ENCODE data around the gene ETV3. TPM values are rescaled to one million over a fixed set of nuclear protein-coding genes. Genes with fewer than 3 reads are reported as not detected.

The ETV3 gene
- total and polyA plus RNA-seq, 2 of the 4 experiments (the other 2 are of a cell fraction) = 6.4 to 14.7 TPM

DNA sequence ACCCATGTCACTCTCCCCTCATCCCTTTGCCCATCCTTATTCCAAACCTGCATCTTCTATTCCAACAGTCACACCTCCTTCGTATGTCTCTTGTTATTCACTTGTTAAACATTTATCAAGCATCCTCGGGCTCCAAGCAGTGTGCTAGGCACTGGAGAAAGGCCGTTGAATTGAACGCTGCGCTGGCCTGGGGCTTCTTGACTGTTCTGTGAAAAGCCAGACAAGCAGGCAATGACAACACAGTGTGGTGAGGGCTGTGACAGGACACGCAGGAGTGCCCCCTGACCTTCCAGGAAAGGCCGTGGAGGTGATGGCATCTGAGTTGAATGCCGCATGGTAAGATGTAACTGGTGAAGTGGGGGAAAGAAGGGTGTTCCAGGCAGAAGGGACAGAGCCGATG, 19.2 kb downstream of the ETV3 start:
- BruUV-seq (replicated peaks) = no TSS peak
- Histone ChIP-seq H3K79me1 (ENCODE audit: low read depth in 1 of 2, low read length in 2 of 2) (peaks cover 11 to 19% of the 10 kb centered on the region in 2 experiments), H3K9me3 (ENCODE audit: control insufficient read depth, insufficient read depth, low read length) (no peaks in the 10 kb centered on the region), H3K27me3 (ENCODE audit: control insufficient read depth, insufficient read depth, low read length) (peaks cover 6% of the 10 kb centered on the region; the same call in 1 of the 2 replicates), H3K4me2 (ENCODE audit: low read depth, low read length) (no peak overlapping the region), H3K23ac (ENCODE audit: low read depth, low read length) (no peak overlapping the region), H3K36me3 (ENCODE audit: control insufficient read depth, insufficient read depth, low read length) (peaks cover 11% of the 10 kb centered on the region), H4K91ac (ENCODE audit: insufficient read depth, low read depth, low read length) (no peak overlapping the region), H3K9me1 (ENCODE audit: insufficient read depth, low read length) (0 out of 2 replicates have a peak, but pooled peaks cover 6% of the 10 kb centered on the region), H4K20me1 (ENCODE audit: insufficient read depth, low read length) (no peaks in the 10 kb centered on the region; the same call in 1 of the 2 replicates), H3K56ac (ENCODE audit: extremely low read depth, insufficient read depth, low read length) (no peak overlapping the region), H3K4me1 (ENCODE audit: control insufficient read depth, insufficient read depth, low read length) (no peaks in the 10 kb centered on the region), H3K4ac (ENCODE audit: low read depth, low read length) (no peak overlapping the region), H2AK9ac (replicated peaks; ENCODE audit: low read depth, low read length, poor library complexity) (peak overlapping the region; percentile 58), H3K4me3 (ENCODE audit: insufficient read depth, low read depth, low read length) (no peak overlapping the region), H4K5ac (ENCODE audit: low read depth, low read length) (no peak overlapping the region), H3K27ac (ENCODE audit: insufficient read depth, low read length) (no peak overlapping the region), H2AK5ac (ENCODE audit: low read depth, low read length) (no peak overlapping the region), H2BK15ac (ENCODE audit: low read depth, low read length) (no peak overlapping the region), H3K14ac (replicated peaks; ENCODE audit: low read depth, low read length) (no peak overlapping the region), H3K9ac (ENCODE audit: low read depth, low read length) (no peak overlapping the region), H4K8ac (ENCODE audit: low read depth in 2 of 2, low read length in 2 of 2) (no peak overlapping the region), H2AFZ (replicated peaks; ENCODE audit: low read length, poor library complexity) (no peak overlapping the region), H2BK120ac (ENCODE audit: low read depth, low read length) (no peak overlapping the region), H2BK5ac (ENCODE audit: low read depth, low read length, poor library complexity, severe bottlenecking) (no peak overlapping the region), H3K18ac (ENCODE audit: low read depth, low read length) (no peak overlapping the region), H2BK20ac (ENCODE audit: low read depth, low read length) (no peak overlapping the region)
- intact Hi-C loops (cut with micrococcal nuclease) (no loop called here), in situ Hi-C loops (cut with MboI; ENCODE audit: low sequenced_read_pairs) (no loop called here), dilution Hi-C loops (cut with HindIII; ENCODE audit: low sequenced_read_pairs, unreplicated experiment) (no loop called here)
- TF ChIP-seq RFX5 (IDR thresholded peaks at IDR 0.05; ENCODE audit: low read depth, low read length) (no peak), CHD1 (IDR thresholded peaks at IDR 0.05; ENCODE audit: low read depth, low read length) (no peak), POLR2A (IDR thresholded peaks at IDR 0.05; ENCODE audit: low read depth, low read length) (no peak), SMC3 (IDR thresholded peaks at IDR 0.05; ENCODE audit: low read depth, low read length) (no peak), MAFK (IDR thresholded peaks at IDR 0.05; ENCODE audit: low read depth, low read length) (no peak), CEBPB (IDR thresholded peaks at IDR 0.05; ENCODE audit: low read depth, low read length) (no peak), RCOR1 (IDR thresholded peaks at IDR 0.05; ENCODE audit: insufficient replicate concordance, low read length) (no peak), RAD21 (IDR thresholded peaks at IDR 0.05; ENCODE audit: low read length) (no peak), BHLHE40 (IDR thresholded peaks at IDR 0.05; ENCODE audit: low read depth, low read length) (no peak), NFE2L2 (IDR thresholded peaks at IDR 0.05; ENCODE audit: low read depth, low read length) (no peak), FOS (IDR thresholded peaks at IDR 0.05; ENCODE audit: low read depth, low read length) (no peak), MXI1 (IDR thresholded peaks at IDR 0.05; ENCODE audit: borderline replicate concordance, low read depth, low read length) (no peak), MAZ (IDR thresholded peaks at IDR 0.05; ENCODE audit: borderline replicate concordance, low read depth, low read length) (no peak)
- TF ChIP-seq, protein P1, sequence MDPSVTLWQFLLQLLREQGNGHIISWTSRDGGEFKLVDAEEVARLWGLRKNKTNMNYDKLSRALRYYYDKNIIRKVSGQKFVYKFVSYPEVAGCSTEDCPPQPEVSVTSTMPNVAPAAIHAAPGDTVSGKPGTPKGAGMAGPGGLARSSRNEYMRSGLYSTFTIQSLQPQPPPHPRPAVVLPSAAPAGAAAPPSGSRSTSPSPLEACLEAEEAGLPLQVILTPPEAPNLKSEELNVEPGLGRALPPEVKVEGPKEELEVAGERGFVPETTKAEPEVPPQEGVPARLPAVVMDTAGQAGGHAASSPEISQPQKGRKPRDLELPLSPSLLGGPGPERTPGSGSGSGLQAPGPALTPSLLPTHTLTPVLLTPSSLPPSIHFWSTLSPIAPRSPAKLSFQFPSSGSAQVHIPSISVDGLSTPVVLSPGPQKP (IDR thresholded peaks at IDR 0.05; ENCODE audit: borderline replicate concordance, low read depth, low read length) = no peak
- TF ChIP-seq, protein P2, sequence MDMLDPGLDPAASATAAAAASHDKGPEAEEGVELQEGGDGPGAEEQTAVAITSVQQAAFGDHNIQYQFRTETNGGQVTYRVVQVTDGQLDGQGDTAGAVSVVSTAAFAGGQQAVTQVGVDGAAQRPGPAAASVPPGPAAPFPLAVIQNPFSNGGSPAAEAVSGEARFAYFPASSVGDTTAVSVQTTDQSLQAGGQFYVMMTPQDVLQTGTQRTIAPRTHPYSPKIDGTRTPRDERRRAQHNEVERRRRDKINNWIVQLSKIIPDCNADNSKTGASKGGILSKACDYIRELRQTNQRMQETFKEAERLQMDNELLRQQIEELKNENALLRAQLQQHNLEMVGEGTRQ (IDR thresholded peaks at IDR 0.05; ENCODE audit: low read depth, low read length) = no peak
- TF ChIP-seq, protein P3, sequence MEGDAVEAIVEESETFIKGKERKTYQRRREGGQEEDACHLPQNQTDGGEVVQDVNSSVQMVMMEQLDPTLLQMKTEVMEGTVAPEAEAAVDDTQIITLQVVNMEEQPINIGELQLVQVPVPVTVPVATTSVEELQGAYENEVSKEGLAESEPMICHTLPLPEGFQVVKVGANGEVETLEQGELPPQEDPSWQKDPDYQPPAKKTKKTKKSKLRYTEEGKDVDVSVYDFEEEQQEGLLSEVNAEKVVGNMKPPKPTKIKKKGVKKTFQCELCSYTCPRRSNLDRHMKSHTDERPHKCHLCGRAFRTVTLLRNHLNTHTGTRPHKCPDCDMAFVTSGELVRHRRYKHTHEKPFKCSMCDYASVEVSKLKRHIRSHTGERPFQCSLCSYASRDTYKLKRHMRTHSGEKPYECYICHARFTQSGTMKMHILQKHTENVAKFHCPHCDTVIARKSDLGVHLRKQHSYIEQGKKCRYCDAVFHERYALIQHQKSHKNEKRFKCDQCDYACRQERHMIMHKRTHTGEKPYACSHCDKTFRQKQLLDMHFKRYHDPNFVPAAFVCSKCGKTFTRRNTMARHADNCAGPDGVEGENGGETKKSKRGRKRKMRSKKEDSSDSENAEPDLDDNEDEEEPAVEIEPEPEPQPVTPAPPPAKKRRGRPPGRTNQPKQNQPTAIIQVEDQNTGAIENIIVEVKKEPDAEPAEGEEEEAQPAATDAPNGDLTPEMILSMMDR (conservative IDR thresholded peaks at IDR 0.05; ENCODE audit: low read depth, low read length) = no peak
- ATAC-seq (ENCODE audit: low read depth) (no peak), DNase-seq (no peak)
- ChIA-PET CTCF (no interaction called here), POLR2A (ENCODE audit: unreplicated experiment) (interaction anchor here (0.7 kb wide), 1 partner anchor 8 kb away, joined by 3 read pairs; no protein-coding TSS in a partner anchor)
- WGBS, 2 experiments (ENCODE audit: extremely low coverage in 2 of 2, insufficient read length in 1 of 2) = 70% methylated on average over 7 of the region's 9 CpGs; no CpG with 5 or more reads in 1 of the 2 experiments
